IMR-90 (cell line): Measurements from ENCODE around the gene SYNPR. TPM values are rescaled to one million over a fixed set of nuclear protein-coding genes. Genes with fewer than 3 reads are reported as not detected.

ENCODE experiments used
- ATAC-seq: fragments of 200-7000 bp; cut with Tn5 transposase; 2 replicates; pipeline ENCODE4 v1.9.1; 2020; ENCODE audit warnings: low read depth, mild to moderate bottlenecking, moderate library complexity
- BruUV-seq: library from RNA; stranded (reverse); fragments of 400-500 nt; replicated peaks from 2 replicates; lab custom pipeline; 2021; lab: Mats Ljungman, UMichigan
- CTCF ChIA-PET: fragments of 300-600 bp; formaldehyde crosslinking; extraction: SDS; loops from one replicate; lab custom pipeline; 2021; ENCODE audit warnings: antibody characterized with exemption; lab: Yijun Ruan, JAX
- POLR2A ChIA-PET: fragments of 300-600 bp; sonication (Branson Sonifier 250); formaldehyde crosslinking; loops from one replicate; lab custom pipeline; 2022; ENCODE audit warnings: antibody characterized with exemption; ENCODE audit not compliant: unreplicated experiment; lab: Charles Lee
- DNase-seq: peaks from one replicate; pipeline ENCODE4 v3.0.0; 2013
- H2AFZ ChIP-seq: replicated peaks from 2 replicates; pipeline ENCODE3; 2013; ENCODE audit warnings: low read length, mild to moderate bottlenecking; ENCODE audit not compliant: poor library complexity
- H2AK5ac ChIP-seq: 2 replicates; pipeline ENCODE4 v1.6.1; 2013; ENCODE audit warnings: low read depth, low read length, inconsistent platforms
- H2AK9ac ChIP-seq: replicated peaks from 2 replicates; pipeline ENCODE3; 2013; ENCODE audit warnings: mild to moderate bottlenecking, low read depth, low read length, moderate library complexity; ENCODE audit not compliant: poor library complexity
- H2BK120ac ChIP-seq: 2 replicates; pipeline ENCODE4 v1.6.1; 2013; ENCODE audit warnings: low read depth, low read length, inconsistent platforms
- H2BK15ac ChIP-seq: 3 replicates; pipeline ENCODE4 v1.6.1; 2013; ENCODE audit warnings: low read depth, low read length, inconsistent platforms
- H2BK20ac ChIP-seq: 2 replicates; pipeline ENCODE4 v1.6.1; 2013; ENCODE audit warnings: low read depth, mild to moderate bottlenecking, inconsistent platforms, low read length, moderate library complexity
- H2BK5ac ChIP-seq: 2 replicates; pipeline ENCODE4 v1.6.1; 2013; ENCODE audit warnings: mild to moderate bottlenecking, low read depth, low read length, inconsistent platforms; ENCODE audit not compliant: poor library complexity, severe bottlenecking
- H3K14ac ChIP-seq: replicated peaks from 2 replicates; pipeline ENCODE4 v1.6.1; 2013; ENCODE audit warnings: low read depth, low read length, inconsistent platforms
- H3K18ac ChIP-seq: 2 replicates; pipeline ENCODE4 v1.6.1; 2013; ENCODE audit warnings: low read depth, low read length, control low read depth
- H3K23ac ChIP-seq: 2 replicates; pipeline ENCODE4 v1.6.1; 2013; ENCODE audit warnings: low read depth, low read length, inconsistent platforms
- H3K27ac ChIP-seq: 2 replicates; pipeline ENCODE4 v1.5.1; 2013; ENCODE audit warnings: mild to moderate bottlenecking, control low read depth, low read length; ENCODE audit not compliant: insufficient read depth
- H3K27me3 ChIP-seq: 2 replicates; pipeline ENCODE4 v1.6.1; 2013; ENCODE audit warnings: low read length; ENCODE audit not compliant: control insufficient read depth, insufficient read depth
- H3K36me3 ChIP-seq: 2 replicates; pipeline ENCODE4 v1.6.1; 2013; ENCODE audit warnings: low read length, mixed read lengths; ENCODE audit not compliant: control insufficient read depth, insufficient read depth
- H3K4ac ChIP-seq: 2 replicates; pipeline ENCODE4 v1.6.1; 2013; ENCODE audit warnings: low read depth, low read length, inconsistent platforms
- H3K4me1 ChIP-seq: 2 replicates; pipeline ENCODE4 v1.6.1; 2013; ENCODE audit warnings: low read length, mixed read lengths; ENCODE audit not compliant: control insufficient read depth, insufficient read depth
- H3K4me2 ChIP-seq: 2 replicates; pipeline ENCODE4 v1.6.1; 2013; ENCODE audit warnings: low read depth, mild to moderate bottlenecking, control low read depth, low read length, moderate library complexity
- H3K4me3 ChIP-seq: 2 replicates; pipeline ENCODE4 v1.5.1; 2013; ENCODE audit warnings: low read depth, mild to moderate bottlenecking, control low read depth, low read length, moderate library complexity; ENCODE audit not compliant: insufficient read depth
- H3K56ac ChIP-seq: 2 replicates; pipeline ENCODE4 v1.6.1; 2013; ENCODE audit warnings: low read length, inconsistent platforms; ENCODE audit not compliant: insufficient read depth; ENCODE audit errors: extremely low read depth
- H3K79me1 ChIP-seq, 2 experiments: 2 replicates each; pipeline ENCODE4 v1.6.1; 2013; ENCODE audit warnings: low read length in 2 of 2, inconsistent platforms in 1 of 2, low read depth in 1 of 2
- H3K9ac ChIP-seq: 2 replicates; pipeline ENCODE4 v1.6.1; 2013; ENCODE audit warnings: low read depth, low read length, control low read depth
- H3K9me1 ChIP-seq: 2 replicates; pipeline ENCODE4 v1.6.1; 2013; ENCODE audit warnings: low read length, inconsistent platforms; ENCODE audit not compliant: insufficient read depth
- H3K9me3 ChIP-seq: 2 replicates; pipeline ENCODE4 v1.6.1; 2013; ENCODE audit warnings: low read length; ENCODE audit not compliant: control insufficient read depth, insufficient read depth
- H4K20me1 ChIP-seq: 2 replicates; pipeline ENCODE4 v1.6.1; 2013; ENCODE audit warnings: low read length, inconsistent platforms; ENCODE audit not compliant: insufficient read depth
- H4K5ac ChIP-seq: 2 replicates; pipeline ENCODE4 v1.6.1; 2013; ENCODE audit warnings: mild to moderate bottlenecking, low read depth, low read length, control low read depth
- H4K8ac ChIP-seq, 2 experiments: 2 replicates each; pipeline ENCODE4 v1.6.1; 2013; ENCODE audit warnings: low read depth in 2 of 2, low read length in 2 of 2, control low read depth in 1 of 2, inconsistent platforms in 1 of 2
- H4K91ac ChIP-seq: 2 replicates; pipeline ENCODE4 v1.6.1; 2013; ENCODE audit warnings: low read depth, low read length, inconsistent platforms; ENCODE audit not compliant: insufficient read depth
- BHLHE40 ChIP-seq: fragments of 150-350 bp; IDR thresholded peaks from 2 replicates; pipeline ENCODE4 v1.6.1; 2016; ENCODE audit warnings: mild to moderate bottlenecking, low read depth, low read length
- CEBPB ChIP-seq: IDR thresholded peaks from 2 replicates; pipeline ENCODE4 v1.6.1; 2012; ENCODE audit warnings: low read depth, low read length, improper control_type of control experiment
- CHD1 ChIP-seq: IDR thresholded peaks from 2 replicates; pipeline ENCODE4 v1.6.1; 2012; ENCODE audit warnings: low read depth, low read length, improper control_type of control experiment
- MAFK ChIP-seq: IDR thresholded peaks from 2 replicates; pipeline ENCODE4 v1.6.1; 2012; ENCODE audit warnings: low read depth, low read length, improper control_type of control experiment
- NFE2L2 ChIP-seq: fragments of 150-350 bp; IDR thresholded peaks from 2 replicates; pipeline ENCODE4 v1.6.1; 2016; ENCODE audit warnings: low read depth, mild to moderate bottlenecking, low read length
- POLR2A ChIP-seq: IDR thresholded peaks from 2 replicates; pipeline ENCODE4 v1.6.1; 2012; ENCODE audit warnings: mild to moderate bottlenecking, low read depth, low read length
- RAD21 ChIP-seq: IDR thresholded peaks from 2 replicates; pipeline ENCODE4 v1.6.1; 2012; ENCODE audit warnings: low read length, improper control_type of control experiment
- RFX5 ChIP-seq: IDR thresholded peaks from 2 replicates; pipeline ENCODE4 v1.8.0; 2012; ENCODE audit warnings: low read depth, mild to moderate bottlenecking, low read length, moderate library complexity
- USF2 ChIP-seq: fragments of 150-350 bp; IDR thresholded peaks from 2 replicates; pipeline ENCODE4 v1.6.1; 2017; ENCODE audit warnings: mild to moderate bottlenecking, antibody characterized with exemption, low read length, low read depth
- WGBS, 2 experiments: methylation state at CpG; one replicate each; pipeline versions ENCODE4 v1.1.5 to v1.1.7; 2013; ENCODE audit warnings: missing lambda C conversion rate in 2 of 2; ENCODE audit not compliant: insufficient read length in 1 of 2; ENCODE audit errors: extremely low coverage in 2 of 2; 5-methylcytosine and 5-hydroxymethylcytosine counted together
- dilution Hi-C: fragments of 300-500 bp; cut with HindIII; formaldehyde crosslinking; loops from one replicate; pipeline ENCODE4 v1.14.3; 2018; ENCODE audit warnings: low sequenced_read_pairs; ENCODE audit not compliant: unreplicated experiment
- in situ Hi-C: fragments of 300-500 bp; cut with MboI; formaldehyde crosslinking; loops from 3 replicates; pipeline ENCODE4 v1.14.3; 2019; ENCODE audit warnings: low sequenced_read_pairs, inconsistent platforms, mixed read lengths
- intact Hi-C: fragments of 100-400 bp; cut with micrococcal nuclease; formaldehyde crosslinking; loops from 2 replicates; pipeline ENCODE4 v1.10.0; 2022
- polyA plus RNA-seq, 3 experiments: library from polyadenylated mRNA; depleted of rRNA; stranded (reverse); fragments of >200 nt; gene quantifications; 2 replicates each; pipeline ENCODE4 v1.2.3, GENCODE V29; 2012; ENCODE audit warnings: low replicate concordance in 1 of 3
- total RNA-seq: library from RNA; depleted of rRNA; stranded (reverse); fragments of >200 nt; gene quantifications from 2 replicates; pipeline ENCODE4 v1.2.3, GENCODE V29; 2012

Gene SYNPR
- total and polyA plus RNA-seq, 2 of the 4 experiments (the other 2 are of a cell fraction) = not detected

DNA sequence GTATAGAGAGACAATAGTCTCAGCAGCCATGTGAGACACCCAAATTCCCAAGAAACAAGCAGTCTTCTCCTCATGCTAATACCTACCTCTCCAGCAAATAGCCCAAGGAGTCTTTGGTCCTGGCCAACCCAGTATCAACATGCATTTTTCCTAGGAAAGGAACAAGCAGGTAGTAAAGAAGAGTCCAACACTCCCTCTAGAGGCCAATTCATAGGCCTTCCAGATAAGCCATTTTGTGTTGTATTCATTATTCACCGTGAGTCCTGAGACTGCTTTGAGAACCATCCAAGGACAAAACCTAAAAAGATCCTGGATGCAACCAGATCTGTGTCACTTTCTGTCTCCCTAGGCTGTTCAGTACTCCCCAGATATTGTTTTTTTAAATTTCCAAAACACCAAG is 310.8 kb downstream of the SYNPR start:
- ChIA-PET CTCF (no interaction called here), POLR2A (no interaction called here)
- no peak overlapping the region for H2AFZ ChIP-seq

More for the DNA sequence above, 310.8 kb downstream of the SYNPR start:
- no peaks in the 10 kb centered on the region for H3K4me1 ChIP-seq
- TF ChIP-seq MAFK (no peak), BHLHE40 (no peak), CHD1 (no peak), USF2 (no peak), RFX5 (no peak), CEBPB (no peak), POLR2A (no peak), RAD21 (no peak), NFE2L2 (no peak)
- H2AK5ac ChIP-seq = no peak overlapping the region
- WGBS, 2 experiments = 80% methylated on average over 1 of the region's 1 CpG; no CpG with 5 or more reads in 1 of the 2 experiments
- H3K27ac ChIP-seq = no peak overlapping the region
- no peak overlapping the region for H3K14ac ChIP-seq
- dilution Hi-C loops (no loop called here), intact Hi-C loops (no loop called here), in situ Hi-C loops (no loop called here)
- H3K9me1 ChIP-seq = no peaks in the 10 kb centered on the region
- H3K4me2 ChIP-seq = no peak overlapping the region
- no peak overlapping the region for H3K18ac ChIP-seq
- no peak overlapping the region for H3K23ac ChIP-seq
- BruUV-seq = no TSS peak
- no peaks in the 10 kb centered on the region for H4K20me1 ChIP-seq
- no peak overlapping the region for H3K4me3 ChIP-seq
- no peaks in the 10 kb centered on the region for H3K36me3 ChIP-seq
- H4K5ac ChIP-seq = no peak overlapping the region
- no peak overlapping the region for H2BK5ac ChIP-seq
- no peaks in the 10 kb centered on the region for H3K9me3 ChIP-seq
- no peak overlapping the region for H4K91ac ChIP-seq
- no peak overlapping the region for H2AK9ac ChIP-seq
- H4K8ac ChIP-seq = no peak overlapping the region
- no peak overlapping the region for H3K4ac ChIP-seq
- H3K9ac ChIP-seq = no peak overlapping the region
- no peaks in the 10 kb centered on the region for H3K27me3 ChIP-seq
- no peaks in the 10 kb centered on the region for H3K79me1 ChIP-seq
- no peak overlapping the region for H3K56ac ChIP-seq
- no peak overlapping the region for H2BK120ac ChIP-seq
- H2BK15ac ChIP-seq = no peak overlapping the region
- DNase-seq (no peak), ATAC-seq (no peak)
- H2BK20ac ChIP-seq = no peak overlapping the region
